Activated CD8-positive, alpha-beta memory T cell treated with anti-CD3 and anti-CD28 coated beads for 36 hours (primary cell): ENCODE data around the gene ZC3H7B. TPM values are rescaled to one million over a fixed set of nuclear protein-coding genes. Genes with fewer than 3 reads are reported as not detected.
"Not testable (repeated sequence)": the region's sequence is repeated elsewhere in the genome, so short reads cannot be mapped to it uniquely, and the experiment has no call there.

Experiments
- CTCF ChIA-PET: fragments of 350-600 bp; sonication (Branson Sonifier 250); formaldehyde crosslinking; loops from one replicate; lab custom pipeline; 2021; ENCODE audit warnings: antibody characterized with exemption; lab: Charles Lee
- POLR2A ChIA-PET: fragments of 350-600 bp; sonication (Branson Sonifier 250); formaldehyde crosslinking; loops from one replicate; lab custom pipeline; 2021; ENCODE audit warnings: antibody characterized with exemption; lab: Charles Lee
- total RNA-seq, 2 experiments: library from RNA; stranded (reverse); gene quantifications; one replicate each; pipeline ENCODE4 v1.2.3, GENCODE V29; 2021

ZC3H7B gene
- total RNA-seq, 2 experiments from 2014 or later, result 57.8 to 58.2 TPM

GRCh38 chr22:41284465-41284864, 16.9 kb upstream of the ZC3H7B start:
- ChIA-PET CTCF (interaction anchor here (1.9 kb wide), 1 partner anchor 362 kb away, joined by 4 read pairs; no protein-coding TSS in a partner anchor), POLR2A (interaction anchor here (0.6 to 1.9 kb wide), 4 partner anchors 20 to 127 kb away, joined by 3 to 16 read pairs (median 4); partner anchors contain the start of gene TEF)

GRCh38 chr22:41285441-41285819, 15.9 kb upstream of the ZC3H7B start:
- CTCF ChIA-PET, result interaction anchor here (1.9 kb wide), 1 partner anchor 363 kb away, joined by 4 read pairs; no protein-coding TSS in a partner anchor
- POLR2A ChIA-PET, result interaction anchor here (0.6 to 1.9 kb wide), 3 partner anchors 16 to 161 kb away, joined by 3 to 7 read pairs (median 4); partner anchors contain the start of genes TEF, TOB2 and ZC3H7B

- CTCF ChIA-PET, result interaction anchor here (0.7 to 1.6 kb wide), 3 partner anchors 15 to 18 kb away, joined by 3 to 11 read pairs (median 4); partner anchors contain the start of gene ZC3H7B
- POLR2A ChIA-PET, result interaction anchor here (0.6 to 1.9 kb wide), 7 partner anchors 15 to 334 kb away, joined by 3 to 7 read pairs (median 4); partner anchors contain the start of genes RBX1, TEF, TOB2 and ZC3H7B
Observed at GRCh38 chr22:41285820-41286638, 15.3 kb upstream of the ZC3H7B start, which contains the start of gene RANGAP1. Gene RANGAP1, minus strand, starts transcription at chr22:41286187. Its CDS starts 5,143 bp downstream, at chr22:41281044.

GRCh38 chr22:41286639-41287091, 14.7 kb upstream of the ZC3H7B start:
- CTCF ChIA-PET, result interaction anchor here (0.7 to 1.6 kb wide), 3 partner anchors 15 to 18 kb away, joined by 3 to 11 read pairs (median 4); partner anchors contain the start of gene ZC3H7B
- POLR2A ChIA-PET, result interaction anchor here (0.6 to 1.9 kb wide), 8 partner anchors 15 to 335 kb away, joined by 3 to 7 read pairs (median 4); partner anchors contain the start of genes POLR3H, RBX1, TEF and ZC3H7B

GRCh38 chr22:41288245-41288946, 12.9 kb upstream of the ZC3H7B start:
- ChIA-PET CTCF (interaction anchor here (0.7 kb wide), 1 partner anchor 318 kb away, joined by 3 read pairs; no protein-coding TSS in a partner anchor), POLR2A (interaction anchor here (0.6 kb wide), 2 partner anchors 167 to 330 kb away, joined by 3 to 4 read pairs; no protein-coding TSS in a partner anchor)

GRCh38 chr22:41289671-41290070, 11.7 kb upstream of the ZC3H7B start:
- ChIA-PET CTCF (interaction anchor here (0.8 to 1.7 kb wide), 2 partner anchors 13 to 52 kb away, joined by 4 to 5 read pairs; no protein-coding TSS in a partner anchor), POLR2A (no interaction called here)

GRCh38 chr22:41290262-41291221, 10.8 kb upstream of the ZC3H7B start:
- CTCF ChIA-PET, result interaction anchor here (0.8 to 1.7 kb wide), 2 partner anchors 12 to 53 kb away, joined by 4 to 5 read pairs; no protein-coding TSS in a partner anchor
- POLR2A ChIA-PET, result no interaction called here

GRCh38 chr22:41294816-41295215, 6.5 kb upstream of the ZC3H7B start:
- CTCF ChIA-PET, POLR2A ChIA-PET: not testable (repeated sequence)

- CTCF ChIA-PET, result interaction anchor here (0.5 to 0.7 kb wide), 2 partner anchors 10 to 115 kb away, joined by 3 read pairs; no protein-coding TSS in a partner anchor
- POLR2A ChIA-PET, result interaction anchor here (0.6 kb wide), 1 partner anchor 263 kb away, joined by 6 read pairs; no protein-coding TSS in a partner anchor
Observed at GRCh38 chr22:41296826-41297667, 4.3 kb upstream of the ZC3H7B start.

GRCh38 chr22:41300661-41301060, 664 bp upstream of the ZC3H7B start:
- ChIA-PET CTCF (interaction anchor here (0.6 to 1.7 kb wide), 4 partner anchors 14 to 378 kb away, joined by 3 to 11 read pairs (median 4); partner anchors contain the start of genes RANGAP1 and TEF), POLR2A (interaction anchor here (1.0 to 1.2 kb wide), 3 partner anchors 14 to 289 kb away, joined by 3 to 7 read pairs (median 7); partner anchors contain the start of genes PMM1 and RANGAP1)

- ChIA-PET CTCF (interaction anchor here (1.1 to 1.7 kb wide), 4 partner anchors 12 to 379 kb away, joined by 4 to 11 read pairs (median 4); partner anchors contain the start of genes RANGAP1 and TEF), POLR2A (interaction anchor here (1.0 to 1.2 kb wide), 3 partner anchors 10 to 16 kb away, joined by 5 to 7 read pairs (median 7); partner anchors contain the start of gene RANGAP1)
Observed at GRCh38 chr22:41302021-41302767, 869 bp downstream of the ZC3H7B start.

GRCh38 chr22:41302811-41303210, 1.5 kb downstream of the ZC3H7B start:
- CTCF ChIA-PET, result interaction anchor here (1.1 kb wide), 1 partner anchor 12 kb away, joined by 5 read pairs; no protein-coding TSS in a partner anchor
- POLR2A ChIA-PET, result no interaction called here

GRCh38 chr22:41305646-41306045, 4.3 kb downstream of the ZC3H7B start:
- POLR2A ChIA-PET, result no interaction called here
- CTCF ChIA-PET, result no interaction called here

- ChIA-PET CTCF (no interaction called here), POLR2A (no interaction called here)
Observed at GRCh38 chr22:41308054-41308453, 6.7 kb downstream of the ZC3H7B start.

- POLR2A ChIA-PET, result no interaction called here
- CTCF ChIA-PET, result no interaction called here
Observed at GRCh38 chr22:41308544-41308947, 7.2 kb downstream of the ZC3H7B start.

- ChIA-PET POLR2A (no interaction called here), CTCF (no interaction called here)
Observed at GRCh38 chr22:41310336-41310735, 9.0 kb downstream of the ZC3H7B start.
